NCI-H1105 (cell line): ENCODE data around the gene ALG14.
"Not testable (repeated sequence)": the region's sequence is repeated elsewhere in the genome, so short reads cannot be mapped to it uniquely, and the experiment has no call there.

ENCODE experiments used
- DNase-seq: peaks from one replicate; lab custom pipeline; 2025; lab: John Stamatoyannopoulos, UW

ALG14 gene, protein sequence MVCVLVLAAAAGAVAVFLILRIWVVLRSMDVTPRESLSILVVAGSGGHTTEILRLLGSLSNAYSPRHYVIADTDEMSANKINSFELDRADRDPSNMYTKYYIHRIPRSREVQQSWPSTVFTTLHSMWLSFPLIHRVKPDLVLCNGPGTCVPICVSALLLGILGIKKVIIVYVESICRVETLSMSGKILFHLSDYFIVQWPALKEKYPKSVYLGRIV

DNA sequence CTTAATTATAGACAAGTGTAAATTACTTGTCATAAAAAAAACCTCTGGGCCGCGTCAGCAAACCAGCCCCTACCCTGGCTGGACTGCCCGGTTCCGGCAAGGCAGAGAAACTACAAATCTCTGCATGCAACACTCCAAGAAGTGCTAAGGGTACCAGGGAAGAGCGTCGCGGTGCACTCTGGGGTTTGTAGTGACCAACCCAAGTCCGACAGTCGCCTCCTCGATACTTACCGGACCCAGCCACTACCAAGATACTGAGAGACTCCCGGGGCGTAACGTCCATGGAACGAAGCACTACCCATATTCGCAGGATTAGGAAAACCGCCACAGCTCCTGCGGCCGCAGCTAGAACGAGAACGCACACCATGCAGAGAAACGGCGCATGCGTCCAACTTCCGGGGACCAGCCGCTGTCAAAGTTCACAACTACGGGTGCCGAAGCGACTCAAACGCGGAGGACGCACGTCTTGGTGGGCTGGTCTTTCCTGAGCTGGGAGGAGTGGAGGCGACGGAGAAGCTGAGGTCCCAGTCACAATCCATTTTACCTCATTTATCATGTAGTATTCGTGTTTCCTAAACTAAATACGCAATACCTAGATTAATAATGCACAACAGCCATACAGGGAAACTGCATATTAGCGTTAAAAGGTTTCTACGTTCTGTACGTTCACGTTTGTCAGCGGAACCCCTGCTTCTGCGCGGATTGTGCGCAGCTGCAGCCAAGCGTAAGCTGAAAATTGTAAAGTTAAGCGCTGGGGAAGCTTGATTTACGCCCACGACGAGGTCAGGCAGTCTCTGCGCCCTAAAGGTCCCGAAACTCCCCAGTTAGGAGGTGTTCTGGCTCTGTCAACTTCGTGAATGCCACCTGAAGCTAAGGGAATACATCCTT, at the start of gene ALG14:
Gene ALG14, minus strand, starts transcription at position 420 of the 888 bp plus-strand sequence. Its CDS starts 53 bp downstream, at position 367.
- DNase-seq = peak; percentile 86

- DNase-seq = no peak
Observed at GRCh38 chr1:95122151-95122697, 49.5 kb upstream of the ALG14 start.

DNA sequence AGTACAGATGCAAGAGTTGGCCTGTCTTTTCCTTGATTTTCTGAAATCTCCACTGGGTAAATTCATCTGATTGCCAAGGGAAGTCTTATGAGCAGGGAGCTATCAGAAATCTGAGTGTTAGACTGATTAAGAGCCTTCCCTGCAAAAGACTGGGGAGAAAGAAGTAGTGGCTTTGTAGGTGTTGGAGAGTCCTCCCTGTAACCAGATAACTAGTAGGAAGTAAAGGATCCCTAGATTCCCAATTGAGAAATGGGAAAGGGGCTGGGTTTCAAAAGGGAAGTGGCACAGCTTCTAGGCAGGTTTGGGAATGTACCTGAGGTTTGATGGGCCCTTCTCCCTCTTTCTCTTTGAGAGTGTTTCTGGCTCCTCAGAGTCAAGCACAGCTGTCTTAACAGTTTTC, 46.5 kb upstream of the ALG14 start:
- no peak for DNase-seq

DNA sequence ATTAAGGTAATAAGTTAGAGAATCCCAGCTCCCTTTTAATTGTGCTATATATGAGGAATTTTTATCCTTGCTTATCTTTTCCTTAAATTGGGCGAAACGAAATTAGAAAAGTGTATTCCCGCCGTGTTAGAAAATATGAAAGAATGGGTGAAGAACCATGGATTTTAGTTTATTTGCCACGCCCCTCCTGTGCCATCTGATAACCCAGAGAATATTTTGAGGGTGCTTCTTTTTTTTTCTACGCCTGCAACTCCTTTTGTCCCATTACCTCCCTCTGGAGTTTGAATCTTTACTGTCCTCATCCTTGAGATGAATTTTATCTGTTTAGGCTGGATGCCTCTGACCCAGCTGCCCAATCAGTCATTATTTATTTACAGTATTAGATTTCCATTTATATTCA, 46.0 kb upstream of the ALG14 start:
- DNase-seq = no peak

DNA sequence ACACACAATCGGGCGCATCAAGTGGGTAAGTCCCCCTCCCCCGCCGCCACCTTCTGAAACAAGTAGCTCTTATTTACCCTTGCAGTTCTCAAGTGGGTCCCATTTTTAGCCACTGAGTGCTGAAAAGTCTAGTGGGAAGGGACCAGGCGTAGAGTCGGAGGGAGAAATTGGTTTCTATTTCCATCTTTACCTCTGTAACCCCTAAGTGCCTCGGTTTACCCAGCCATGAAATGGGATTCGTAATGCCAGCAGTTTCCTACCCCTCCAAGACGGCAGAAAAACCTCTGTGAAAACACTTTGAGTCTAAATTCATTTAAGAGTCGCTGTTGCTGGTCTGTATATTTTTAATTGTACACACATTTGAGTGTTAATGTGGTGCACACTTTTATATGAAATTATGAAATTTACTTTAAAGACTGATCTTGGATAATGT, 45.3 kb upstream of the ALG14 start:
- DNase-seq = no peak

DNA sequence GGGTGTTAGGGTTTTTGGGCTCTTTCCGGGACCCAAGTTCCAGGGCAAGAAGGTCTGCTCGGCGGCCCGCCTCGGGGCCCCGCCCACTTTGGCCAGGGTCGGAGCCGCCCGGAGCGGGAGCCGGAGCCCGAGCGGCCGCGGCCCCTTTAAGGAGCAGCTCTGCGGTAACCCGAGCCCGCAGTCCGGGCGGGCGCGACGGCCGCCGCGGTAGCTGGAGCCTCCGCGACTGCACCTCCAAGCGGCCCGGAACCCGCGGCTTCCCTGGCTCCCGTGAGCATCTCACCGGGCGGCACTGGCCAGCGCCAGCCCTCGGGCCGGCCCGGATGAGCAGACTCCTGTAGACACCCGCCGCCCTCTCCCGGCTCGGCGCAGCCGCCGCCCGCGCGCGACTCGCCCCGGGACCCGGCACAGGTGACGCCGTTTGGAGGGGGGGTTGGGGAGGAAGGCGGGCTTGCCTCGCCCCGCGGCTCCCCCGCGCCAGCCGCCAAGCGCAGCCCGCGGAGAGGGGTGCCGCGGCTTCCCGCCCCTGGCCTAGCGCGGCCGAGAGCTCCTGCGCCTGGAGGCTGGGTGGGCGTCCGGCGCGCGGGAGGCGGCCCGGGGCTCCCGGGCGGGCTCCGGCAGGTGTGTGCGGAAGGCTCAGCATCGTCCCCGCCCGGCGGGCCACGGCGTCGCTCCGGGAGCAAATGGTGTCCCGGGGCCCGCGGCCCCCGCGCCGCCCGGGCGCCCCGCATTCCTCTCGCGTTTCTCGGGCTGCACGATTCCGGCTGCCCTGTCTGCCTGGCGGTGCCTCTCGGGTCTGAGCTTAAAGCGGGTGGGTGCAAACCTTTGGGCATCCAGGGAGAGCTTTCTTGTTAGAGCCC, 44.7 kb upstream of the ALG14 start, which contains the start of gene TLCD4:
Gene TLCD4, plus strand, starts transcription at position 149 of the 860 bp plus-strand sequence. CDS start 26,547 bp downstream, outside the sequence.
- peak; percentile 61 for DNase-seq

GRCh38 chr1:95116580-95117206, 43.9 kb upstream of the ALG14 start:
- DNase-seq = peak; percentile 88

DNA sequence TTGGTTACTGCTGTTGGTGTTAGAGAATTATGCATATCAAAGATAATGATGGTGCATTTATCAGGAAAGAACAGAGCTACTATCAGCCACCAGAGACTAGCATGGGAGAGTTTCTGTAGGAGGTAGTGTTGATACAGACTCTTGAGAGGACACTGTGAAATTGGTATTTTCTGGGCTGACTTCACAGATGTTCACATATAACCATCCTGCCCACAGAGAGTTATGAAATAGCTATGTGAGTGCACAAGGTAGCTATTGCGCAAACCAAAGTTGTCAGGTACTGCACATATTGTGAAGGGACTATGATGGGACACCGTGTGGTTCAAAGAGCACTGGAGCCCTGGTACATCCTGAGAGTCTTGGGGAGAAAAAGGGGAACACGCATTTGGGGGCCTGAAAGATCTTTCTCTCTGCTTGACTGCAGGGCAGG, 43.0 kb upstream of the ALG14 start:
- DNase-seq = no peak

DNA sequence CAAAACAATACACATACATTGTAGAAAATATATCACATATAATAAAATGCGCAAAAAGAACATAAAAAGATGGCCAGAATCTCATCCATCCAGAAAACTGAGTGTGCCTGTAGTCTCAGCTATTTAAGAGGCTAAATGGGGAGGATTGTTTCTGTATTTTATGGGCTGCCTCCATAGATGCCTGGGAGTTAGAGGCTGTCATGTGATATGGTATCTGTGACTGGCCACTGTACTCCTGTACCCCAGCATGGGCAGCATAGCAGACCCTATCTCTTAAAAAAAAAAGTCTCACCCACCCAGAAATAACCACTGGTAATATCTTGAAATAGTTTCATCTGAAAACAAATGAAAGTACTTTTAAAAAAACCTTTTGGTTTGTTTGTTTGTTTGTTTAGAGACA, 40.9 kb upstream of the ALG14 start:
- DNase-seq = no peak

DNA sequence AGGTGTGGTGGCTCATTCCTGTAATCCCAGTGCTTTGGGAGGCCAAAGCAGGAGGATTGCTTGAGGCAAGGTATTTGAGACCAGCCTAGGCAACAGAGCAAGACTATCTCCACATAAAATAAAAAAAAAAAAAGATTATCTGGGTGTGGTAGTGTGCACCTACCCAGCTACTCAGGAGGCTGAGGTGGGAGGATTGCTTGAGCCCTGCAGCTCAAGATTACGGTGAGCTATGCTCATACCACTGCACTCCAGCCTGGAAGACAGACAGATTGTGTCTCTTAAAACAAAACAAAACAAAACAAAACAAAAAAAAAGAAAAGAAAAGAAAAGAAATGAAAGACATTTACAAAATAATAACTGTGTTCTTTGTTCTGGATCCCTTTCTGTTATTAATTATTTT, 38.3 kb upstream of the ALG14 start:
- no peak for DNase-seq

DNA sequence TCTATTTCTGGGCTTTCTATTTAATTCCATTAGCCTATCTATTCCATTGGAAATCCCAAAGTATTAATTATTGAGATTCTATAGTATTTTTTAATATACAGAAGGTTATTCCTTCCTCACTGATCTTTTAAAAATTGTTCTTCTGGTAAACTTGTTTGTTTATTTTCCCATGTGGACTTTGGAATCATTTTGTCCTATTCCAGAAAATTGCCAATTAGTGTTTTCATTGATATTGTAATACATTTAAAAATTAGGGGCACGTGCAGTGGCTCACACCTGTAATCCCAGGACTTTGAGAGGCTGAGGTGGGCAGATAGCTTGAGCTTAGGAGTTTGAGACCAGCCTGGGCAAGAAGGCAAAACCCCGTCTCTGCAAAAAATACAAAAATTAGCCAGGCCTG, 36.0 kb upstream of the ALG14 start:
- no peak for DNase-seq

DNA sequence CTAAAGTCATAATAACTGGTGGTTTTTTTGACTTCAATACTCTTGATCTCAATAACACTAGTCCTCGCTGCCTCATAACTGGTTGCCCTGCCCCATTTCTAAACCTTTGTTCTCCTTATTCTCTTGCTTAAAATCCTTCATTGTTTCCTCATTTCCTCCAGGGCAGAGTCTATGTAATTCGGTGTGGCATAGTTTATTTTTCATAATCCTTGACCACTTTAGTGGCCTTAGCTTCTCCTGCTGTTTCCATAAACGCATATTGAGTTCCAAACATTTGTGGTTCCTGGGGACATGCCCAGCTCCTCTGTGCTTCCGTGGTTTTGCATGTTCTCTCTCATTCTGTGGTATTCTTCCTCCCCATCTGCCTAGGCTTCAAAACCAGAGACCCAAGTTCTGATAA, 25.4 kb upstream of the ALG14 start:
- no peak for DNase-seq

GRCh38 chr1:95097426-95097825, 24.7 kb upstream of the ALG14 start:
- no peak for DNase-seq

DNA sequence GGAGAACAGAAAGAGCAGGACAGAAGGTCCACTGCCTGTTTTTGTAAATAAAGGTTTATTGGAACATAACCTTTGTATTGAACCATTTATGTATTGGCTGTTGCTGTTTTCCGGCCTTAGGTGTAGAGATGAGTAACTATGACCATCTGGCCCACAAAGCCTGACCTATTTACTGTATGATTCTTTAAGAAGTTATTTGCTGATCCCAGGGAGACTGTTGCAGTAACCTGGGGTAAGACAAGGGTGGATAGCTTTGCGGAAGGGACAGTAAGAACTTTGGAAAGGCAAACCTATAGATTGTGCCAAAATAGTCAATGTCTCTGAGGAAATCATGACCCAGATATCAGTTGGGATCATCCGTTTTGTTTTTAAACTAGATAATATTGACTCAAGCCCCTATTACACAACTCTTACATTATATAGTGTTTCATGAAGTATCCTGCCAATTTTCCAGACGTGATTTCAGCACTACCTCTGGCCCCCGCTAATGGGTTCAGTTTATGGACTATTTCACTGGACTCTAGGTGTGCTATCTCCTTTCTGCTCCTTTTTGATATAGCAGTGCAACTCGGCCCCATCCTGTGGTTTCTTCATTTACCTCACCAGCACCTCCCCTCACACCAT, 23.6 kb upstream of the ALG14 start:
- no peak for DNase-seq

DNA sequence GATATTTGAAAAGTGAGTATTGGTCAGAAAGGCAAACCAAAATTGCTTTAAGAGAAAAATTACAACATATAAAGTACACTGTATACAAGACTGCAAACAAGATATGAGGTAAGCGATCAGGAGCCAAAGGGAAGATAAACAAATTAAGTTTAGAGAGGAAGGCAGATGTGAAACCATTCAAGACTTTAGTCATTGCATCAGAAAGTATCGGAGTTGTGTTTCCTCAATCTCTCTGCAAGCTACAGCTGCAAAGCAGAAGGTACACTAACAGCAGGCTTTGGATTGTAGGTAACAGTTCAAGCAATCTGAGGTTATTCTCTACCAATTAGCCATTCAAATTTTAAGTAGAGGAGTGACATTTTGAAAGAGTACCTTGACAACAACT, 23.1 kb upstream of the ALG14 start:
- DNase-seq = no peak

DNA sequence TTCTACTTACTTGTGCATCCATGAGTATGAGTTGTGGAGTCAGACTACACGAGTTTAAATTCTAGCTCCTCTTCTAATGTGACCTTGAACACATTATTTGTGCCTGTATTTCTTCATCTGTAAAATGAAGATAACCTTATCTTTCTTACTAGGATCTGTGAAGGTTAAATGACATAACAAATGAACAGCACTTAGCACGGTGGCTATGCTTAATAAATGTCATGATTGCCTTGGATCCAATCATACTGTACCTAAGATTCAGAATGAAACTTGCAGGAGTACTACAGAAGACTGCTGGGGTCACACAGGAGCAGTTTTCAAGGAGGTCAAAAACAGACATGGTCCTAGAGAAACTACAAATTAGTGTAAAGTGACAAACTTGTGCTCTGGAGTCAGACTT, 22.2 kb upstream of the ALG14 start:
- no peak for DNase-seq

- no peak for DNase-seq
Observed at GRCh38 chr1:95093296-95093695, 20.5 kb upstream of the ALG14 start.

DNA sequence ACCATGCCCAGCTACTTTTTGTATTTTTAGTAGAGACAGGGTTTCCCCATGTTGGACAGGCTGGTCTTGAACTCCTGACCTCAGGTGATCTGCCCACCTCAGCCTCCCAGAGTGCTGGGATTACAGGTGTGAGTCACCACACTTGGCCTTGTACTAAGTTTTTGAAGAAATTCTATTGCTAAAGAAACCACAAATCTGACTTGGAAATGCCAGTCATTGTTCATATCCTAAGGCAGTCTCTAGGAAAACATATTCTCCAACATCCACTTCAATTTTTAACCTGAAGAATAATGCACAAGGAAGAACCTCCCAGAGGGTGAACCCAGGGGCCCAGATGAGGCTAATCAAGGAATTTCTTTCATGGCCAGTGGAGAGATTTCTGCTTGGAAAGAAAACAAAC, 20.1 kb upstream of the ALG14 start:
- DNase-seq = not testable (repeated sequence)

DNA sequence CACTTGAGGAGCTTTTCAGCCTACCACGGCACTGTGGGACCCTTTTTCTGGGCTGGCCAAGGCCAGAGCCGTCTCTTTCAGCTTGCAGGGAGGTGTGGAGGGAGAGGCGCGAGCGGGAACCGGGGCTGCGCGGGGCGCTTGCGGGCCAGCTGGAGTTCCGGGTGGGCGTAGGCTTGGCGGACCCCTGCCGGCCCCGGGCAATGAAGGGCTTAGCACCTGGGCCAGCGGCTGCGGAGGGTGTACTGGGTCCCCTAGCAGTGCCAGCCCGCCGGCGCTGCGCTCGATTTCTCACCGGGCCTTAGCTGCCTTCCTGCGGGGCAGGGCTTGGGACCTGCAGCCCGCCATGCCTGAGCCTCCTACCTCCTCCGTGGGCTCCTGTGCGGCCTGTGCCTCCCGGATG, 18.5 kb upstream of the ALG14 start:
- DNase-seq = not testable (repeated sequence)

DNA sequence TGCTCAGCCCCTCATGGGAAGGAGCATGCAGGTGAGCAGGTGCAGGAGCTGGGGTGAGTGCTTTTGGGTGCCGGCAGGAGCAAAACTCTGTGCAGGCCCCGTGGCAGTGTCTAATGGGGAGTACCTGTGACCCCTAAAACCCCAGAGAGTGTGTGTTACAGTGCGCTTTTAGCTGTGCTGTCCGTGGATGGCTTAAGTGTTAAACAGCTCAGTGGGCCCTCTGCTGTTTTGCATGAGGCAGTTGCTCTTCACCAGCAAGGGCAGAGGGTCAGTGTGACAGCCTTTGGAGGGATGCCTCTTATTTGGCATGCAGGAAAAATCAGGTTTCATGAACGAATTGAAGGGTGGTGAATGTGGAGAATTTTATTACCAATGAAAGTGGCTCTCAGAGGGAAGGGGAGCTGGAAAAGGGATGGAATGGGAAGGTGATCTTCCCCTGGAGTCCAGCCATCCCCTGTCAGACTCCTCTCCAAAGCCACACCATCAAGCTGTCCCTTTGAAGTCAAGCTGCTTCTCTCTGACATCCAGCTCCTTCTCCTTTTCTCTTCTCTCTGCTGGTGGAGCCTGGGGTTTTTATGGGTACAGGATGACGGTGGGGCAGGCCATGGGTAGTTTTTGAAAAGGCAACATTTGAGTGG, 17.0 kb upstream of the ALG14 start:
- no peak for DNase-seq

DNA sequence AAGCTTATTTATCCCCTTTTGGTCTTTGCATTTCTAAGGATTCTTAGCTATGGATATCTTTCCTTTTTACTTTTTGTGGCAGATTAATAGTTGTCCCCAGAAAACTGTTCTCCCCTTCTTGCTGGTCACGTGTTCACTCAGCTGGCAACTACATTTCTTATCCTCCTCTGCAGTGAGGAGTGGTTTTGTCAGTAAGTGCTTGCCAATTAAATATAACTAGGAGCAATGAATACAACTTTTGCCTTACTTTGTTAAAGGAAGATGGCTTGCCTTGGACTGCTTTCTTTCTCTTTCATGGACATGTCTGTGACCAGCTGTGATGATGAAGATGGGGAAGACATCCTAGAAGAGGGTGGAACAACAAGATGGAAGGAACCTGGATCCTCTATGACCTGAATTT, 15.6 kb upstream of the ALG14 start:
- DNase-seq = no peak
